SU-DHL-6 (cell line): ENCODE data around the gene SERINC2.

Experiments
- H2AFZ ChIP-seq: fragments of 200-600 bp; sonication (generic); 2 replicates; pipeline ENCODE4 v1.6.1; 2014; ENCODE audit warnings: low read depth, mild to moderate bottlenecking, moderate library complexity, mixed read lengths, antibody characterized with exemption, low read length; ENCODE audit not compliant: severe bottlenecking
- H3F3A ChIP-seq: fragments of 200-600 bp; shearing (Covaris generic); 2 replicates; pipeline ENCODE4 v1.6.0; 2016; ENCODE audit warnings: antibody characterized with exemption, mild to moderate bottlenecking; ENCODE audit not compliant: insufficient read depth
- H3K27ac ChIP-seq: fragments of 200-600 bp; sonication (generic); 2 replicates; pipeline ENCODE4 v1.5.1; 2016; ENCODE audit warnings: low read depth, mild to moderate bottlenecking, low read length, moderate library complexity, mixed read lengths
- H3K27me3 ChIP-seq: fragments of 200-600 bp; sonication (generic), shearing (Covaris generic); 2 replicates; pipeline ENCODE4 v1.6.0; 2014; ENCODE audit warnings: mild to moderate bottlenecking, low read length
- H3K36me3 ChIP-seq: fragments of 200-600 bp; sonication (generic); 2 replicates; pipeline ENCODE4 v1.6.1; 2014; ENCODE audit warnings: mild to moderate bottlenecking, low read length, mixed read lengths
- H3K4me2 ChIP-seq: fragments of 300-600, 200-600 bp; shearing (Covaris generic), sonication (generic); 2 replicates; pipeline ENCODE4 v1.6.0; 2014; ENCODE audit warnings: low read length, low read depth, mild to moderate bottlenecking; ENCODE audit not compliant: poor library complexity, severe bottlenecking
- H3K4me3 ChIP-seq: fragments of 200-600 bp; sonication (generic); 2 replicates; pipeline ENCODE4 v1.5.1; 2014; ENCODE audit warnings: antibody characterized with exemption, low read length, mild to moderate bottlenecking, mixed read lengths; ENCODE audit not compliant: insufficient read depth, poor library complexity, severe bottlenecking
- H3K79me2 ChIP-seq: fragments of 200-600 bp; sonication (generic); 2 replicates; pipeline ENCODE4 v1.6.1; 2014; ENCODE audit warnings: mild to moderate bottlenecking, low read length, moderate library complexity; ENCODE audit not compliant: insufficient read depth
- H3K9ac ChIP-seq: fragments of 200-600 bp; sonication (generic); 2 replicates; pipeline ENCODE4 v1.7.0; 2014; ENCODE audit warnings: mild to moderate bottlenecking, low read length
- H3K9me2 ChIP-seq: fragments of 200-600 bp; sonication (generic); replicated peaks from 2 replicates; pipeline ENCODE4 v1.6.1; 2014; ENCODE audit warnings: low read length; ENCODE audit not compliant: insufficient read depth
- H3K9me3 ChIP-seq: fragments of 200-600 bp; sonication (generic); 2 replicates; pipeline ENCODE4 v1.6.1; 2014; ENCODE audit warnings: low read length, mixed read lengths; ENCODE audit not compliant: insufficient read depth
- H4K20me1 ChIP-seq: fragments of 200-600 bp; sonication (generic); 2 replicates; pipeline ENCODE4 v1.6.1; 2014; ENCODE audit warnings: low read depth, mild to moderate bottlenecking, antibody characterized with exemption, low read length, moderate library complexity, mixed read lengths
- CTCF ChIP-seq: fragments of 200-600 bp; sonication (generic); IDR thresholded peaks from one replicate; pipeline ENCODE4 v1.5.1; 2017; ENCODE audit warnings: antibody characterized with exemption, mild to moderate bottlenecking, low read length, moderate library complexity; ENCODE audit not compliant: insufficient read depth, poor library complexity, severe bottlenecking
- EZH2phosphoT487 ChIP-seq: fragments of 200-600 bp; sonication (generic), shearing (Covaris generic); conservative IDR thresholded peaks from 2 replicates; pipeline ENCODE4 v1.6.1; 2018; ENCODE audit warnings: mild to moderate bottlenecking, antibody characterized with exemption, low read length, moderate library complexity, mixed read lengths

The SERINC2 gene

GRCh38 chr1:31373056-31373896, 39.7 kb upstream of the SERINC2 start, which contains the start of gene FABP3:
FABP3 (minus strand) TSS chr1:31373076; CDS start chr1:31373014, 62 bp downstream.
- Histone ChIP-seq H3K9ac (no peak within 1 kb of the TSS), H3K4me3 (no peak within 1 kb of the TSS), H3K9me3 (no peaks in the 10 kb centered on the region), H3K9me2 (no peaks in the 10 kb centered on the region), H3F3A (no peaks in the 10 kb centered on the region), H4K20me1 (no peaks in the 10 kb centered on the region), H2AFZ (no peak within 1 kb of the TSS), H3K36me3 (no peaks in the 10 kb centered on the region), H3K27ac (no peak within 1 kb of the TSS), H3K27me3 (no peaks in the 10 kb centered on the region), H3K79me2 (no peaks in the 10 kb centered on the region), H3K4me2 (no peak within 1 kb of the TSS)
- TF ChIP-seq CTCF, result no peak
- no peak for TF ChIP-seq EZH2phosphoT487

GRCh38 chr1:31373897-31374486, 39.0 kb upstream of the SERINC2 start:
- H3K36me3 ChIP-seq, result no peaks in the 10 kb centered on the region
- H3K9ac ChIP-seq, result no peak overlapping the region
- H3K27ac ChIP-seq, result no peak overlapping the region
- no peak overlapping the region for H3K4me2 ChIP-seq
- no peaks in the 10 kb centered on the region for H3K9me2 ChIP-seq
- H4K20me1 ChIP-seq, result no peaks in the 10 kb centered on the region
- H3K27me3 ChIP-seq, result no peaks in the 10 kb centered on the region
- TF ChIP-seq EZH2phosphoT487 (no peak), CTCF (no peak)
- H3F3A ChIP-seq, result no peaks in the 10 kb centered on the region
- H3K9me3 ChIP-seq, result no peaks in the 10 kb centered on the region
- no peak overlapping the region for H2AFZ ChIP-seq
- H3K79me2 ChIP-seq, result no peaks in the 10 kb centered on the region
- H3K4me3 ChIP-seq, result no peak overlapping the region

GRCh38 chr1:31374511-31375196, 38.4 kb upstream of the SERINC2 start:
- Histone ChIP-seq H3K79me2 (no peaks in the 10 kb centered on the region), H3K36me3 (no peaks in the 10 kb centered on the region), H3K27ac (no peak overlapping the region)

More at GRCh38 chr1:31374511-31375196, 38.4 kb upstream of the SERINC2 start:
- no peaks in the 10 kb centered on the region for H3F3A ChIP-seq
- H3K9me2 ChIP-seq, result no peaks in the 10 kb centered on the region
- no peak overlapping the region for H3K9ac ChIP-seq
- no peak for TF ChIP-seq CTCF
- no peak for TF ChIP-seq EZH2phosphoT487
- no peak overlapping the region for H3K4me3 ChIP-seq
- H3K27me3 ChIP-seq, result no peaks in the 10 kb centered on the region
- H3K4me2 ChIP-seq, result no peak overlapping the region
- H2AFZ ChIP-seq, result no peak overlapping the region
- no peaks in the 10 kb centered on the region for H3K9me3 ChIP-seq
- H4K20me1 ChIP-seq, result no peaks in the 10 kb centered on the region
